LHCN-M2 (cell line): ENCODE measurements around the gene SAE1. TPM values are rescaled to one million over a fixed set of nuclear protein-coding genes. Genes with fewer than 3 reads are reported as not detected.
A peak's percentile ranks its signal among the peaks of the same experiment; 100 is the strongest.
"Not testable (repeated sequence)": the region's sequence is repeated elsewhere in the genome, so short reads cannot be mapped to it uniquely, and the experiment has no call there.

Experiments used
- DNase-seq: peaks from one replicate; pipeline ENCODE4 v3.0.0-alpha.2; 2012; ENCODE audit warnings: low read depth
- polyA plus RNA-seq: library from polyadenylated mRNA; unstranded; fragments of >200 nt; gene quantifications from one replicate; pipeline ENCODE4 v1.2.1, GENCODE V29; 2012; ENCODE audit warnings: missing spikeins
- total RNA-seq: library from RNA; depleted of rRNA; stranded (reverse); fragments of >200 nt; gene quantifications from 2 replicates; pipeline ENCODE4 v1.2.3, GENCODE V29; 2014; rRNA removed

The SAE1 gene
- total RNA-seq = 228 and 269 TPM in 2 replicates
- 192 TPM for polyA plus RNA-seq

- peak; percentile 99 for DNase-seq
Observed at GRCh38 chr19:47130589-47131227, at the start of gene SAE1. Gene SAE1, plus strand, starts transcription at chr19:47130835. Its CDS starts 96 bp downstream, at chr19:47130931.

- no peak for DNase-seq
Observed at GRCh38 chr19:47081095-47081494, 49.5 kb upstream of the SAE1 start.

GRCh38 chr19:47082493-47082892 lies 48.1 kb upstream of the SAE1 start:
- DNase-seq = no peak

- DNase-seq = no peak
Observed at GRCh38 chr19:47084879-47085439, 45.7 kb upstream of the SAE1 start.

GRCh38 chr19:47086280-47086679 lies 44.4 kb upstream of the SAE1 start:
- DNase-seq = no peak

GRCh38 chr19:47089767-47090350 lies 40.8 kb upstream of the SAE1 start:
- no peak for DNase-seq

GRCh38 chr19:47093254-47093653 lies 37.4 kb upstream of the SAE1 start:
- DNase-seq = no peak

- DNase-seq = peak; percentile 25
Observed at GRCh38 chr19:47093841-47094240, 36.8 kb upstream of the SAE1 start.

GRCh38 chr19:47094557-47095475 lies 35.8 kb upstream of the SAE1 start:
- DNase-seq = no peak

GRCh38 chr19:47095476-47096099 lies 35.0 kb upstream of the SAE1 start:
- DNase-seq = no peak

- DNase-seq = no peak
Observed at GRCh38 chr19:47096100-47096704, 34.4 kb upstream of the SAE1 start.

GRCh38 chr19:47096721-47097120 lies 33.9 kb upstream of the SAE1 start:
- no peak for DNase-seq

- no peak for DNase-seq
Observed at GRCh38 chr19:47097396-47098201, 33.0 kb upstream of the SAE1 start.

GRCh38 chr19:47098608-47099007 lies 32.0 kb upstream of the SAE1 start:
- no peak for DNase-seq

- no peak for DNase-seq
Observed at GRCh38 chr19:47099576-47100050, 31.0 kb upstream of the SAE1 start.

- DNase-seq = peak; percentile 34
Observed at GRCh38 chr19:47100290-47100689, 30.3 kb upstream of the SAE1 start.

- DNase-seq = not testable (repeated sequence)
Observed at GRCh38 chr19:47101116-47101515, 29.5 kb upstream of the SAE1 start.

GRCh38 chr19:47102346-47103060 lies 28.1 kb upstream of the SAE1 start:
- no peak for DNase-seq

- DNase-seq = no peak
Observed at GRCh38 chr19:47104680-47105079, 26.0 kb upstream of the SAE1 start.
